SKM-1 treated with dmso at 0.1 percent for 144 hours (cell line): ENCODE measurements around the gene ALAS1.

Source experiments
- DNase-seq: peaks from one replicate; lab custom pipeline; 2025; ENCODE audit not compliant: unreplicated experiment; lab: John Stamatoyannopoulos, UW

ALAS1 gene

DNA sequence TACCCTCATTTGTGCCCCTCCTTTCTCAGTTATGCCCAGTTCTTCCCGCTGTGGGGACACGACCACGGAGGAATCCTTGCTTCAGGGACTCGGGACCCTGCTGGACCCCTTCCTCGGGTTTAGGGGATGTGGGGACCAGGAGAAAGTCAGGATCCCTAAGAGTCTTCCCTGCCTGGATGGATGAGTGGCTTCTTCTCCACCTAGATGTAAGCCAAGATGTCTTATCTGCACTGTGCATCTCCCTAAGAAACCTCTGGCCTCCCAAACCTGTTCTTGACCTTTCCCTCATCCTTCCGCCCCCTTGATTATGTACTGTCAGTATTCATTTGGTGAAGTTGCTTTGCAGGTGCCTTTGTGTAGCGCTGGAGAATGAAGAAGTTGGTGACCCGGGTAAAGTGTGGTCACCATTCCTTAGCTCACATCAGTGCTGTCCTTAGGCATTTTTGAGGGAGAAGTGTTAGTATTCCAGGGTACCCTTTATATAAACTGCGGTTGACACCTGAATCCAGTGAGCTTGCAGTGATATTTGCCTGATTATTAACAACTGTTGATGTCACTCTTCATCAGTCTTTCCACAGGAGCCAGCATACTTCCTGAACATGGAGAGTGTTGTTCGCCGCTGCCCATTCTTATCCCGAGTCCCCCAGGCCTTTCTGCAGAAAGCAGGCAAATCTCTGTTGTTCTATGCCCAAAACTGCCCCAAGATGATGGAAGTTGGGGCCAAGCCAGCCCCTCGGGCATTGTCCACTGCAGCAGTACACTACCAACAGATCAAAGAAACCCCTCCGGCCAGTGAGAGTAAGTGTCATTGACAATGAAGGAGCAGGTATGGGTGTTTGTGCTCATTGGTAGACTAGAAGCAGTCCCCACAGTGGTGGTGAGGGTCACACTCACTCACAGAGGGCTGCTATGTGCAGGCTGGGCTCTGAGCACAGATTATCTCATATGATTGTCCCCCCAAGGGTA lies 966 bp downstream of the ALAS1 start:
- DNase-seq: no peak

DNA sequence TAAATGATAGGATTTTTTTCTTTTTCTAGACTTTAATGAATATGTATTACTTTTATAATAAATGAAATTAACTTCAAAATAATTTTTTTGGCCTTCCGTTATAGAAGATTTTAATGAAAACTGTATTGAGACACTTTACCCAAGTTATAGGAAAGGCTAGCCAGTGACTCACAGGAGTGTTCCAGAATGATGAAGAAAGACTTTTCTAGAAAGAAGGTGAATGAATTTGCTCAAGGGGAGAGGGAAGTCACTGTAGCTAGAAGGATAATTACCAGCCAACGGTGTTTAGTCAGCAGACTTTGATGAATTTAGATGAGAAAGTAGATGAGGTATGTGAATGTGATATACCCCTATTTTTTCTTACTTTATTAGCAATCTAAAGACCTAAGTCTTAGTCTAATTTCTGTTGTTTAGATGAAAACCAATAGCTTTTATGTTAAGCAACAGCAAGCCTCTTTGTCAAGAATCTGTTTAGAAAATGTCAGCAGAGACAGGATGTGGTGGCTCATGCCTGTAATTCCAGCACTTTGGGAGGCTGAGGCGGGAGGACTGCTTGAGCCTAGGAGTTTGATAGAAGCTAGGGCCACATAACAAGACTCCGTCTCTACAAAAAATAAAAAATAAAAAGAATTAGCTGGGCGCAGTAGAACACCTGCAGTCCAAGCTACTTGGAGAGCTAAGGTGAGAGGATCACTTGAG lies 3.2 kb downstream of the ALAS1 start:
- peak; percentile 39 for DNase-seq

- peak; percentile 86 for DNase-seq
These were observed 4.6 kb downstream of the ALAS1 start for GRCh38 chr3:52202384-52203077.

GRCh38 chr3:52203701-52204100 lies 5.7 kb downstream of the ALAS1 start:
- DNase-seq: no peak

DNA sequence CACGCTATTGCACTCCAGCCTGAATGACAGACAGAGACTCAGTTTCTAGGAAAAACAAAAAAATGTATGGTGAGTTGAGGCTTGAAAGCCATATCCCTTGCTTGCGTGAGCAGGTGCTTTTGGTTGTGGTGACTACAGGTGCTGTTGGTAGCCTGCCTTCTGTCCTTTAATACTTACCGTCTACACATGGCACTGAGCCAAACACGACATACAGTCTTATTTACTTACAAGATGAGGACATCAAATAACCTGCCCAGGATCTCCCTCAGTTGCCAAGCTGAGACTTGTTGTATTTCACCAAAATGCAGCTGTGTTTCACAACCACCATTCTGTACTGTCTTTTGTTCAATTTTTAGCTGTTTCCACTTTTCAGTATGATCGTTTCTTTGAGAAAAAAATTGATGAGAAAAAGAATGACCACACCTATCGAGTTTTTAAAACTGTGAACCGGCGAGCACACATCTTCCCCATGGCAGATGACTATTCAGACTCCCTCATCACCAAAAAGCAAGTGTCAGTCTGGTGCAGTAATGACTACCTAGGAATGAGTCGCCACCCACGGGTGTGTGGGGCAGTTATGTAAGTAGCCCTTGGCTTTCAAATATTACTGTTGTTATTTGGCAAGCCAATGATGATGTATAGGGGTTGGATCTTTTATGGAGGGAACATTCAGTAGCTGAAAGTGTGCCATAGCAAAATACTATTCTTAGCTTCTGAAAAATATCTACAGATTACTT lies 6.5 kb downstream of the ALAS1 start:
- DNase-seq: no peak

- no peak for DNase-seq
These were observed 7.9 kb downstream of the ALAS1 start for GRCh38 chr3:52205727-52206372.

GRCh38 chr3:52208556-52208955 lies 10.6 kb downstream of the ALAS1 start:
- DNase-seq: no peak

- no peak for DNase-seq
These were observed 12.1 kb downstream of the ALAS1 start for GRCh38 chr3:52210037-52210436.

DNA sequence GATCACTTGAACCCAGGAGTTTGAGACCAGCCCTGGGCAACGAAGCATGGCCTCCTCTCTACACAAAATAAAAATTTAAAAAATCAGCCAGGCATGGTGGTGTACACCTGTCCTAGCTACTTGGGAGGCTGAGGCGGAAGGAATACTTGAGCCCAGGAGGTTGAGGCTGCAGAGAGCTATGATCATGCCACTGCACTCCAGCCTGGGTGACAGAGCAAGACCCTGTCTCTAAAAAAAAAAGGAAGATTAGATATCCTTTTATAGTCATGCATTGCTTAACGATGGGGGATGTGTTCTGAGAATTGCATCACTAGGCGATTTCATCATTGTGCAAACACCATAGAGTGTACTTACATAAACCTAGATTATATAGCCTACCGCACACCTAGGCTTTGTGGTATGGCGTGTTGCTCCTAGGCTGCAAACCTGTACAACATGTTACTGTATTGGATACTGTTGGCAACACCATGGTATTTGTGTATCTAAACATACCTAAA lies 12.6 kb downstream of the ALAS1 start:
- peak; percentile 83 for DNase-seq

- DNase-seq: no peak
These were observed 13.4 kb downstream of the ALAS1 start for GRCh38 chr3:52211268-52211891.

- DNase-seq: no peak
These were observed 15.0 kb downstream of the ALAS1 start for GRCh38 chr3:52213005-52213404.

DNA sequence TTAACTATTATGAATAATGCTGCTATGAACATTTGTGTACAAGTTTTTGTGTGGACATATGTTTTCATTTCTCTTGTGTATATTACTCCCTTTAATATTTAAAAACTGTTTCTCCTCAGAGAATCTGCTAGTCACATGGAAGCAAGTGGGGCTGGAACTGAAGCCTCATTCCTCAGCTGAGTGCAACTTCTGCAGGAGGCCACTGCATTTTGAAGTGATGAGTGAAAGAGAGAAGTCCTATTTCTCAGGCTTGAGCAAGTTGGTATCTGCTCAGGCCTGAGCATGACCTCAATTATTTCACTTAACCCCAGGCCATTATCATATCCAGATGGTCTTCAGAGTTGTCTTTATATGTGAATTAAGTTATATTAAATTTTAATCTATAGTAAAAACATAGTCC lies 15.9 kb downstream of the ALAS1 start:
- DNase-seq: no peak

DNA sequence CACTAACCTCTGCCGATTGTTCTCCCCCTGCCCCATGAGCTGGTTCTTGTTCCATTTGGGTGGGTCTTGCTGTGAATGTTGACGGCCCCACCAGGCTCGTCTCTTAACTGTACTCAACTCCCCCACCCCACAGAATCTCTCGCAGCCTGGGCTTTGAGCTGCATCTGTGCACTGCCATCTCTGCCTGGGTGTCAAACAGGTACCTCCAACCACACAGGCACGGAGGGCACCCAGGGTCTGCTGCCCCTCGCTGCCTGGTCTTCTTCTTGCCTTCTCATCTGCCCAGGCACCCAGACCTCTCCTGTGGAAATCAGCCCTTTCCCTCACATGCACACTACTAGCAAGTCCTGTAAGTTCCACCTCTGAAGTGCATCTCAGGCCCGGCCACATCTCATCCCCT lies 17.4 kb downstream of the ALAS1 start:
- no peak for DNase-seq

DNA sequence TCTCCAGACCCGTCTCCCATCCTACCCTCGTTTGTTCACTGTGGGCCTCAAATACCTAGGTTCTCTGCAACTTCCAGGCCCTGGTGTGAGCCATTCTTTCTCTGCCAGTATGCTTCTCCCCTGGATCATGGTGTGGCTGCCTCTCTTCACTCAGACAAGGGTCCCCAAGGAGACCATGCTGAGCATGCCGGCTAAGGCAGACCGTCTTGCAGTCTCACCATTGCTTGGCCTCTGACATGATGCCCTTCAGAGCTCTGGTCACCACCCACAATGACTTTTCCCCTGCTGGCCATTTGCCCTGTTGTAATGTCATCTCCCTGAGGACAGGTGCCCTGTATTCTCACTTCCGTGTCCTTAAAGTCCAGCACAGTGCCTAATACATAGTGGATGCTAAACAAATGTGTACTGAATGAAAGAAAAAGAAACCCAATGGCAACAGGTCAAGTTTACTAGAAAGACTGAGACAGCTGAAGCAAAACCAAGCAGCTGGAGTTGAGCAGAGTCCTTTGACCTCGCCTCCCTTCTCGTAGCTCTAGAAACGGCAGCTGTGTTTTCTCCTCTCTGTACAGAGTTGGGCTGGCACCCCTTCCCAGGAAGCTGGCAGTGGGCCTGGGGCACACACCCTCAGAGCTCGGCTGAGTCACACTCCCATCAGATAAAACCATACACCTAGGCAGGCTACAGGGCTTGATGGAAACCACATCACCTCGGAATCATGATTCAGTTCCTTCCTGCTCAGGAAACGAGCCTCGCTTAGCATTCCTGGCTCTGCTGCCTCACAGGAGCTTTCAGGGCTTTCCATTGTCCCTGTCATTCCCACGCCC lies 18.8 kb downstream of the ALAS1 start:
- DNase-seq: no peak

DNA sequence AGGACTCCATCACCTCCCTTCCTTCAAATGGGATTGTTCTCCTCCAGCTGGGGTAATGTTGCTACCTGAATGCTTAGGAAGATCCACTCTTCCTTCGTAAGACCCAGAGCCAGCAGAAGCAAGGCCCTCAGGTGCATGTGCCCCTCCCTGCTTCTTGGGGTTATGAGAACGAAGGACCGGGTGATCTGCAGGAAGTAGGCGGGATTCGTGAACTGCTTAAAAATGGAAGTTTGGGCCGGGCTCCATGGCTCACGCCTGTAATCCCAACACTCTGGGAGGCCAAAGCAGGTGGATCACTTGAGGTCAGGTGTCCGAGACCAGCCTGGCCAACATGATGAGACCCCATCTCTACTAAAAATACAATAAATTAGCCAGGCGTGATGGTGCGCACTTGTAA lies 19.4 kb downstream of the ALAS1 start:
- DNase-seq: no peak

DNA sequence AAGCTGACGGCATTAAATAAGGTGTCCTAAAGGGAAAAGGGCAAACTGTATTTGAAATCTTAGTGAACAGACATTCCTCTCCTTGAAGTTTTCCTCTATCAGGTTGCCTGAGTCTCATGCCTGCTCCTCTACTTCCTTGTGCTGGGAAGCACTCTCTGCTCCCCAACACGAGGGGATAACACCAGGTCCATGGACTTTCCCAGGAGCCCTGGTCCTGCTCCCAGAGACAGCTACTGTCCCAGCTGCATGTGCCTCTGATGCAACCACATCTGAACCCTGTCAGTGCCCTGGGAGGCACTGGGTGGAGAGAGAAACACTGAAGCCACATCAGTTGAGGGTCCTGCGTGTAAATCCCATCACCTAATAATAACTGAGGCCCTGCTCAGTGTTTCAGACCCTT lies 20.1 kb downstream of the ALAS1 start:
- DNase-seq: no peak

DNA sequence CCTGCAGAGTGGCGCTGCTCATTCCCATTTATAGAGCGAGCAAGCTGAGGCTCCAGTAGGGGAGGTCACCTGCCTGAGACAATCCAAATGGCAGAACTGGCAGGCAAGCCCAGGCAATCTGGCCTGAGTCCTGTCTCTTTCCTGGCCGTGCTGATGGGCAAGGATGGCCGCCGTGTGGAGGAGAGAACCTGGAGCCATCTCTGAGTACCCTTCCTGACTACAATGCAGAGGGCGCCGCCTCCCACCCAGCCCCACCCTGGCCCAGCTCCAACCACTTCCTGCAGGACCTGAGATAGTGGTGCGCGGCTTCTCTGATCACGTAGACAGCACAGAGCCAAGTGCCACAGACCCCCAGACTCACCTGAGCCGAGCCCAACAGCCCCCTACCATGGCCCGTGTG lies 20.5 kb downstream of the ALAS1 start:
- no peak for DNase-seq

- DNase-seq: no peak
These were observed 21.1 kb downstream of the ALAS1 start for GRCh38 chr3:52218937-52219650.
